ENCODE measurements around the gene GABRB1. TPM values are rescaled to one million over a fixed set of nuclear protein-coding genes. Genes with fewer than 3 reads are reported as not detected.

The GABRB1 gene
- total and polyA plus RNA-seq, 2 experiments from 2014 or later, result 0.26 to 0.97 TPM

DNA sequence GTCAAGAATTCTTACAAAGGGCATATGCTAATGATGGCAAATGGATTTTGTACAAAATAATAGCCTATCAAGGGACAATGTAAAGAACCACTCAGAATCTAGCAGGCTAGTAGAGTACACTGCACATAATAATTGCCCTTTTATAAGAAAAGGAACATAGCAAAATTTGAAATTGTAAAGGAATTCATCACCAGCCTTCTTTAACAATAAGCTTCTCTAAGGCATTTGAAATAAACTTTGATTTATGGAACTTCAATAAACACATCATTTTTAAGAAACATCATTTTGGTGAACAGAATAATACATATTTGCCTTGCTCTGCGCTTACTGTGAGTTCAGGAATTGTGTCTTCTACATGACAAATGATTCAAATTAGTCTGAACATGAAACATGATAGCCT is 444.0 kb downstream of the GABRB1 start:
- peaks cover 2% of the 10 kb centered on the region for H3K27me3 Mint-ChIP-seq (ENCODE audit: insufficient read depth, low read depth, poor library complexity)
- H3K4me3 Mint-ChIP-seq, result no peak overlapping the region
- no peaks in the 10 kb centered on the region for H3K79me2 ChIP-seq (replicated peaks; ENCODE audit: insufficient read depth)
- no peak overlapping the region for H3K4me2 ChIP-seq
- no peaks in the 10 kb centered on the region for H3K9me3 Mint-ChIP-seq
- no peaks in the 10 kb centered on the region for H3K4me1 ChIP-seq (ENCODE audit: insufficient read depth)
- H3K4me1 Mint-ChIP-seq, result peaks cover 11% of the 10 kb centered on the region
- no peaks in the 10 kb centered on the region for H3K36me3 ChIP-seq (ENCODE audit: insufficient read depth)
- no peaks in the 10 kb centered on the region; the same call in 1 of the 2 replicates for H3K9me2 ChIP-seq (ENCODE audit: insufficient read depth)
- H3K36me3 Mint-ChIP-seq (ENCODE audit: low read depth), result no peaks in the 10 kb centered on the region
- TF ChIP-seq STAT1 (IDR thresholded peaks at IDR 0.05; ENCODE audit: unreplicated experiment), result no peak
- TF ChIP-seq, protein P1, sequence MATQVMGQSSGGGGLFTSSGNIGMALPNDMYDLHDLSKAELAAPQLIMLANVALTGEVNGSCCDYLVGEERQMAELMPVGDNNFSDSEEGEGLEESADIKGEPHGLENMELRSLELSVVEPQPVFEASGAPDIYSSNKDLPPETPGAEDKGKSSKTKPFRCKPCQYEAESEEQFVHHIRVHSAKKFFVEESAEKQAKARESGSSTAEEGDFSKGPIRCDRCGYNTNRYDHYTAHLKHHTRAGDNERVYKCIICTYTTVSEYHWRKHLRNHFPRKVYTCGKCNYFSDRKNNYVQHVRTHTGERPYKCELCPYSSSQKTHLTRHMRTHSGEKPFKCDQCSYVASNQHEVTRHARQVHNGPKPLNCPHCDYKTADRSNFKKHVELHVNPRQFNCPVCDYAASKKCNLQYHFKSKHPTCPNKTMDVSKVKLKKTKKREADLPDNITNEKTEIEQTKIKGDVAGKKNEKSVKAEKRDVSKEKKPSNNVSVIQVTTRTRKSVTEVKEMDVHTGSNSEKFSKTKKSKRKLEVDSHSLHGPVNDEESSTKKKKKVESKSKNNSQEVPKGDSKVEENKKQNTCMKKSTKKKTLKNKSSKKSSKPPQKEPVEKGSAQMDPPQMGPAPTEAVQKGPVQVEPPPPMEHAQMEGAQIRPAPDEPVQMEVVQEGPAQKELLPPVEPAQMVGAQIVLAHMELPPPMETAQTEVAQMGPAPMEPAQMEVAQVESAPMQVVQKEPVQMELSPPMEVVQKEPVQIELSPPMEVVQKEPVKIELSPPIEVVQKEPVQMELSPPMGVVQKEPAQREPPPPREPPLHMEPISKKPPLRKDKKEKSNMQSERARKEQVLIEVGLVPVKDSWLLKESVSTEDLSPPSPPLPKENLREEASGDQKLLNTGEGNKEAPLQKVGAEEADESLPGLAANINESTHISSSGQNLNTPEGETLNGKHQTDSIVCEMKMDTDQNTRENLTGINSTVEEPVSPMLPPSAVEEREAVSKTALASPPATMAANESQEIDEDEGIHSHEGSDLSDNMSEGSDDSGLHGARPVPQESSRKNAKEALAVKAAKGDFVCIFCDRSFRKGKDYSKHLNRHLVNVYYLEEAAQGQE (IDR thresholded peaks at IDR 0.05; ENCODE audit: unreplicated experiment), result no peak
- TF ChIP-seq ZNF114 (CRISPR knock-in tag; IDR thresholded peaks at IDR 0.05), result no peak
- TF ChIP-seq, protein P2, sequence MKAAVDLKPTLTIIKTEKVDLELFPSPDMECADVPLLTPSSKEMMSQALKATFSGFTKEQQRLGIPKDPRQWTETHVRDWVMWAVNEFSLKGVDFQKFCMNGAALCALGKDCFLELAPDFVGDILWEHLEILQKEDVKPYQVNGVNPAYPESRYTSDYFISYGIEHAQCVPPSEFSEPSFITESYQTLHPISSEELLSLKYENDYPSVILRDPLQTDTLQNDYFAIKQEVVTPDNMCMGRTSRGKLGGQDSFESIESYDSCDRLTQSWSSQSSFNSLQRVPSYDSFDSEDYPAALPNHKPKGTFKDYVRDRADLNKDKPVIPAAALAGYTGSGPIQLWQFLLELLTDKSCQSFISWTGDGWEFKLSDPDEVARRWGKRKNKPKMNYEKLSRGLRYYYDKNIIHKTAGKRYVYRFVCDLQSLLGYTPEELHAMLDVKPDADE (IDR thresholded peaks at IDR 0.05), result no peak
- no peak for TF ChIP-seq NANOG (IDR thresholded peaks at IDR 0.05; ENCODE audit: borderline replicate concordance)
- TF ChIP-seq, protein P3, sequence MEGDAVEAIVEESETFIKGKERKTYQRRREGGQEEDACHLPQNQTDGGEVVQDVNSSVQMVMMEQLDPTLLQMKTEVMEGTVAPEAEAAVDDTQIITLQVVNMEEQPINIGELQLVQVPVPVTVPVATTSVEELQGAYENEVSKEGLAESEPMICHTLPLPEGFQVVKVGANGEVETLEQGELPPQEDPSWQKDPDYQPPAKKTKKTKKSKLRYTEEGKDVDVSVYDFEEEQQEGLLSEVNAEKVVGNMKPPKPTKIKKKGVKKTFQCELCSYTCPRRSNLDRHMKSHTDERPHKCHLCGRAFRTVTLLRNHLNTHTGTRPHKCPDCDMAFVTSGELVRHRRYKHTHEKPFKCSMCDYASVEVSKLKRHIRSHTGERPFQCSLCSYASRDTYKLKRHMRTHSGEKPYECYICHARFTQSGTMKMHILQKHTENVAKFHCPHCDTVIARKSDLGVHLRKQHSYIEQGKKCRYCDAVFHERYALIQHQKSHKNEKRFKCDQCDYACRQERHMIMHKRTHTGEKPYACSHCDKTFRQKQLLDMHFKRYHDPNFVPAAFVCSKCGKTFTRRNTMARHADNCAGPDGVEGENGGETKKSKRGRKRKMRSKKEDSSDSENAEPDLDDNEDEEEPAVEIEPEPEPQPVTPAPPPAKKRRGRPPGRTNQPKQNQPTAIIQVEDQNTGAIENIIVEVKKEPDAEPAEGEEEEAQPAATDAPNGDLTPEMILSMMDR (conservative IDR thresholded peaks at IDR 0.05; ENCODE audit: low read depth in 2 of 2), result no peak
- TF ChIP-seq CREB1 (CRISPR knock-in tag; IDR thresholded peaks at IDR 0.05; ENCODE audit: low read depth), result no peak
- no peak for ATAC-seq
- no peak overlapping the region for H3K27ac Mint-ChIP-seq
- DNase-seq (ENCODE audit: low spot score), result no peak
- no peak overlapping the region for H3K27ac ChIP-seq (ENCODE audit: low read depth)
- H3F3A ChIP-seq (replicated peaks; ENCODE audit: low read depth), result no peaks in the 10 kb centered on the region
- H3K4me3 ChIP-seq, result no peak overlapping the region
- no peak overlapping the region for H2AFZ ChIP-seq
- no peaks in the 10 kb centered on the region for H3K27me3 ChIP-seq (ENCODE audit: insufficient read depth)
- no peaks in the 10 kb centered on the region for H4K20me1 ChIP-seq (replicated peaks; ENCODE audit: insufficient read depth)

Other genes starting within 250 kb of the GABRB1 start
- not detected in 2 replicates for gene COX7B2, start 122.3 kb upstream of the GABRB1 start, total RNA-seq (2014; rRNA removed; shearing (Covaris generic))
- gene COX7B2, start 122.3 kb upstream of the GABRB1 start, polyA plus RNA-seq (2016; fragmentation: Nextera tagmentation; extraction: Ambion mirVana), result not detected in 2 replicates
- gene GABRA4, start 38.0 kb upstream of the GABRB1 start, total RNA-seq (2014; rRNA removed; shearing (Covaris generic)), result 0.50 and 1.5 TPM in 2 replicates
- 0.61 and 1.9 TPM in 2 replicates for gene GABRA4, start 38.0 kb upstream of the GABRB1 start, polyA plus RNA-seq (2016; fragmentation: Nextera tagmentation; extraction: Ambion mirVana)

All from GM23338 (cell line).